NCI-H1417 (cell line): ENCODE data around the gene GFRA1.
A peak's percentile ranks its signal among the peaks of the same experiment; 100 is the strongest.
"Not testable (repeated sequence)": the region's sequence is repeated elsewhere in the genome, so short reads cannot be mapped to it uniquely, and the experiment has no call there.

Experiments used
- DNase-seq, 3 experiments: peaks; one replicate each; lab custom pipeline; 2025; lab: John Stamatoyannopoulos, UW

Gene GFRA1

DNA sequence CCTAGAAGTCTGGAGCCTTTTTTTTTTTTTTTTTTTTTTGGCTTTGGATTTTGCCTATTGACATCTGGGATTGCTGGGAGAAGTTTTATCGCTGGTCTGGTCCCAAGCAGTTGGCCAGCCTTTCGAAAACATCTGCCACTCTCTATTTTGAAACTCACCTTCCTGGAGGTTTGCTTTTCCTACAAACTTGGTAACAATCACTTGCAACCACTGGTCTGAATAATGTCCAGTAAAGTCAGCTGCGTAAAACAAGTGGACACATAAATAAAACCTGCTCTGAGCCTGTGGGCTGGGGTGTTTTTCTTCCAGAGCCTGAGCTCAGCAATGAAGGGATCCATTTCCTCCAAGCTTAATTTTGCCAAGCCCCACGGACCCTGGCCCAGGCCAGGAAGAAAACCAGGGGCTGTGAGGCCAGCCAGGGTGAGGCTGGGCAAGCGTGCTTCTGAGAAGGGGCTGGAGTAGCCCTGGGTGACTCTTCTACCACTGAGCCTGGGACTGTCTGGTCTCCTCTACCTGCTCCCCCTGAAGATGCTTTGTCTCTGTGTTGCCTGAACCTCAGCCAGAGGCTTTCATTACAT lies 202.2 kb downstream of the GFRA1 start:
- DNase-seq: no peak

DNA sequence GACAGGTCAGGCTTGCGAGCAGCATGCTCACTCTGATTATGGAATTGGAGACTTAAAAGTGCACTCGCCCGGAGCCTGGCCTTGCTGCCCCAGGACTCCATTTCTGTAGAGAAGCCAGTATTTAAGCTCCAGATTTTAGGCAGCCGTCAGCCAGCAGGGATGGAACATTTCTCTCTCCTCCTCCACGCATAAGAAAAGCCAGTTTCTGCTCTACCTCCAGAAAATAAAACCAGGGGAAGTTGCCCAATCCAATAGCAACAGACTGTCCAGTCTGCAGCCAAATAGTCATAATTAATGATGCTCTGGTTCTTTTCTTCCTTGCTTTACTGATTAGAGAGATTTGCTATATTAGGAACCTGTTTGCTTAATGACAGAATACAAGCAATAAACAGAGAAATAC lies 203.2 kb downstream of the GFRA1 start:
- no peak for DNase-seq

DNA sequence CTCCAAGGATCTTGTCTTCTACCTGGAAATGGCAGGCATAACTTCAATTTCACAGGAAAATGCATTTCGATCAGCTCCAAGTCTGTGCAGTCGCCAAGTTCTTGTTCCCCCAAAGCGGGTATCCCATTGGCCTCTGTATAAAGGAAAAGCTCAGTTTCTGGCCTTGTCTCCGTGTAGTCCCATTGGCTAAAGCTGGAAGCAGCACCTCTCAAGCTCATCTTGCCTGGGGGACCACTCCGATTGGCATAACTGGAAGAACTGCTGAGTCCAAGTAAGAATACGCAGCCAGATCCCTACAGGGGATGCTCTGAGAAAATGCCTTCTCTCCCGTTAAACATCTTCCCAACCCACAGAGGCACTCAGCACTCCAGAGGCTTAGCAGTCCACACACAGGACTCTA lies 205.2 kb downstream of the GFRA1 start:
- no peak for DNase-seq

DNA sequence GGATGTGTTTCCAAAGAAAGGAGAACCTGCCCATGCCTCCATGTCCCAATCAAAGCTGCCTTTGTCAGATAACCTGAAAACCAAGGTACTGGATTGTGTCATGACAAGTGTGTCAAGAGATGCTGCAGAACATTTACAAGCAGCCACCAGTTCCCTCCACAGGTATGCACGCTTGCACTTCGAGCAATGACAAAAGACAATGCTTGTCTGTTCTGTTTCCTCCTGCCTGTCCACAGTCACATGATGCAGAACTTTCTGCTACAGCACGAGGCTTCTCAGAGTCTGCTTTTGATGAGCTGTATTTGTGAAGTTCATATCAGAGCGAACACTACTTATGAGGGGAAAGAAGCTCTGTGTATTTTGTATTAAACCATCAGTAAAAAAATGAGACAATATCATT lies 209.9 kb downstream of the GFRA1 start:
- no peak for DNase-seq

DNA sequence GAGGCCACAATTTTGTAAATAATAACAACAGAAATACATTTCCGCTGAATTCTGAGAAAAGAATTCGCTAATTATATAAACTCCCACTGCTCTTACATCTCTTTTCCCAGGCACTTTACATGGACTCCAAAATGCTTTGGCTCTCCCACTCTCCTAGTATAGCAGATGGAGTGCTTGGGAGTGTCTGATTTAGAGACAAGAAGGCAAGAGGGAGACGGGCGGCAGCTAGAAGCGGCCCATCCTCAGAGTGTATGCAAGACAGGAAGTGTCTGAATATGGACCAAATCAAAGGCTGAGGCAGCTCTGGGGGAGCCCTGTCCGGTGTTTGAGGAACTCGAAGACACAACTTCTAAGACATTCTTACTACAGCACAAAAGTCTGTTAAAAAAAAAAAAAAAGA lies 212.1 kb downstream of the GFRA1 start:
- no peak for DNase-seq

DNA sequence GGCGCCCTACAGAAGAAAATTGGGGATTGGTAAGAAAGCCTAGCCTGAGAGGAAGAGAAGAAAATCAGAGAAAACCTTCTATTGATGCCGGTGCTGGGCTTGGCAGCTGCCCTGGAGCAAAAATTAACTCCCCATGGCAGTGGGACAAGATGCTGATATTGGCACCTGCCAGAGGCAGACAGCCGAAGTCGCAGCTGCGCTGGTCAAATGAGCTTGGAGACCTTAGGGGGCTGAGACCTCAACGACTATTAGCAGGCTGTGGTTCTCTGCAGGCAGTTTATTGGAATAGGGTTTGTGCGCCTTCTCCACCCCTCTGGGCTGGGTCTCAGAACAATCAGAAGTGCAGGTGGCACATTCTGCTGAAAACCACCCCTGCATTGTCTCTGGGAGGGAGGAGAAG lies 213.7 kb downstream of the GFRA1 start:
- DNase-seq: no peak

DNA sequence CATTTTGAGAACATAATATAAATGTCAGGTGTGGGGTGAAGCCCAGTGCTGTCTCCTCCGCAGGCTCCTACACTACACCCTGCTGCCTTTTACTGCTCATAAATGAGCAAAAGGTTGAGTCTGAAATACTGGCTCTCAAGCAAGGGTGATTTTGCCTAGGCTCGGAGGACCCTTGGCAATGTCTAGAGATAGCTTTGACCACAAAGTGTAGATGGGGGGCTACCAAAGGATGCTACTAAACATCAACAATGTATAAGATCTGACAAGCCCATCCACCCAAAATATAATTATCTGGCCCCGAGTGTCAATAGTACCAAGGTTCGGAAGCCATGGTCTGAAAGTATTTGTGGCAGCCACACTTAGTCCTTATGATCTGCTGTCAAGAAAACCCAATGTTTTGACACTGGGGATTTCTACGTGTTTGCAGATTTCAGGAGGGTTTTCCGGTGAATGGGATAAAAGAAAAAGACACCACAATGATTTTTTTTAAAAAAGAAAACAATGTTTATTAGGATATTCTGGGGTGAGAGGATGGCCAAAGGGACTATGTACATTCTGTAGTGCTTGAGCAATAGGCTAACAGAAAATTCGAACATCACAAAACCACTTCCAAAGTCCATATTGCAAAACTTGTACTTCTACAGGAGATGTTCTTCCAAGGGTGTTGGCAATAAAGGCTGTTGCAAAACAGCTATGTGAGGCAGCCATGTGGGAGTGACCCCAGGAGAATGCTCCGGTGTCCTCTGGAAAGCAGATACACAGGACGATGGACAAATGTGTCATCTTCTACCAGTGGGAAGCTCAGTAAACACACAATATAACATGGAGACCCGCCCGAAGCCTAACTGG lies 216.3 kb downstream of the GFRA1 start:
- DNase-seq: no peak

DNA sequence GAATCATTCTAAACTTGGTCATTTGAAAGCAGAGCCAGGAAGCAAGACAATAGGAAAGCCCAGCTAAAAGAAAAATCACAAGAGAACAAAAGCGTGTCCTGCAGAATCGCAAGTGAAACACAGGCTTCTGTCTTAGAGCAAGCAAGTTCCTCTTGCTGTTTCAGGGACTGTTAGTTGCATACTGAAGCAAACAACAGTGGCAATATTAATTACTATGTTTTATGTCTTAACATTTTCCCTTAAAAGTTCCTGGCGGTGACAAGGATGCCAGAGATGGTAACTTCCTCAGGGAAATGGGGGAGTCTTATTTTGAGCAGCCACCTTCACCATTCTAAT lies 217.1 kb downstream of the GFRA1 start:
- DNase-seq: no peak

DNA sequence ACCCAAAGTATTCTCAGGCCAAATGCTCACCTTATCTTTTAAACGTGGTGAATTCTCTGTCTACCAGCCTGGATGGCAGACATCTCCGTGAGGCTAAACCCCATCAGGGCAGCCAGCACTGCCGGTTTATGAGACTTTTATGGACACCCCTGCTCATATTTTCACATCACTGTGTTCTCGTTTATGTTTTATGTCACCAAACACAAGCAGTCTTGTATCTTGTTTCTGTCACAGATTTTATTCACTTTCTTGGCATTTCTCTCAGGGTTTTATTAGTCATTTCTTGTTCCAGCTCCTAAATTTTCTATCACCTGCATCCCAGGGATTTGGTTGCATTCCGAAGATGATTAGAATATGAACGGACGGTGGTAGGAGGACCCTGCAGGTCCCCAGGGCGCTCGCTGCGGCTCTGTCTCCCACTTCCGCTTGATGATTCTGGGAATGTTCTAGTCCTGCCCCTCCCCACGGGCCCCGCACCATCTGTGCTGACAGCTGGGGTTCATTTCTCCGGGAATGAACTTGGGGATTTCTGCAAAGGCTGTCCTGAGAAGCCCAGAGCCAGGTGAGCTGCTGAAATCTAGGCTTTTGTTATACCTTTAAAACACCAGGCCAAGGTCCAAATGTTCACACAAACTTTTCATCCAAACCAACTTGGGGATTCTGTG lies 217.6 kb downstream of the GFRA1 start:
- DNase-seq: no peak

DNA sequence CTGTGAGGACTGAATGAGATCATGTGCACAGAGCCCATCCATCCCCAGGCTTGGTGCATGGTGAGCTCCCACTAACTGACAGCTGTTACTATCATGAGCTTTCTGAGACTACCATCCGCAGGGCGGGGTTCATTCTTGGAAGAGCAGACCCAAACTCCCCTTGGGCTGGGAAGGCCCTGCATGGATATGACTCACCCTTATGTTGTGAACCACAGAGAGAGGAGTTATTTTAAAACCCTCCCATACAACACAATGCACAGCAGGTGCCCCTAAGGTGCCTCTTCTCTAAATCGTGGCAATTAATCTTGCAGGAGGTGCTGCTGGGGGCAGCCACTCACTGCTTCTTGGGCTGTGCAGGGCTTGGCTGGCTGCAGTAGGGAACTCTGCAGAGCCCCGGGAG lies 219.1 kb downstream of the GFRA1 start:
- DNase-seq: peak in 2 of 3 experiments; percentile 7 to 53

DNA sequence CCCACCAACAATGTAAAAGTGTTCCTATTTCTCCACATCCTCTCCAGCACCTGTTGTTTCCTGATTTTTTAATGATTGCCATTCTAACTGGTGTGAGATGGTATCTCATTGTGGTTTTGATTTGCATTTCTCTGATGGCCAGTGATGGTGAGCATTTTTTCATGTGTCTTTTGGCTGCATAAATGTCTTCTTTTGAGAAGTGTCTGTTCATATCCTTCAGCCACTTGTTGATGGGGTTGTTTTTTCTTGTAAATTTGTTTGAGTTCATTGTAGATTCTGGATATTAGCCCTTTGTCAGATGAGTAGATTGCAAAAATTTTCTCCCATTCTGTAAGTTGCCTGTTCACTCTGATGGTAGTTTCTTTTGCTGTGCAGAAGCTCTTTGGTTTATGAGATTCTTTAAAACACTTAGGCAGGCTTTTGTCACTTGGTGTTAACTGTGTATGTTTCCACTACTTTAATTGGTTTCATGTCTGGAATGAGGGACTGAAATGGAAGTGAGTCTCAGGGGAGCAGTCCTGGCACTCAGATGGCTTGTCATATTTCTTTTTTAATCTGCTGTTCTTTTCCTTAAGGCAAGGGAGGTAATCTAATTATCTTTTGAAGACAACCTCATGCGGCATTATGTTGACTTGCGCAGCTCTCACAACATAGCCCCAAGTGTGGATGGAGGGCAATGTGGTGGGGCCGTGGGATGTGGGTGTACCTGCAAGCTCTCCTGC lies 219.8 kb downstream of the GFRA1 start:
- DNase-seq: not testable (repeated sequence)

DNA sequence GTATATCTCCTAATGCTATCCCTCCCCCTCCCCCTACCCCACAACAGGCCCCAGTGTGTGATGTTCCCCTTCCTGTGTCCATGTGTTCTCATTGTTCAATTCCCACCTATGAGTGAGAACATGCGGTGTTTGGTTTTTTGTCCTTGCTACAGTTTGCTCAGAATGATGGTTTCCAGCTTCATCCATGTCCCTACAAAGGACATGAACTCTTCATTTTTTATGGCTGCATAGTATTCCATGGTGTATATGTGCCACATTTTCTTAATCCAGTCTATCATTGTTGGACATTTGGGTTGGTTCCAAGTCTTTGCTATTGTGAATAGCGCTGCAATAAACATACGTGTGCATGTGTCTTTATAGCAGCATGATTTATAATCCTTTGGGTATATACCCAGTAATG lies 220.5 kb downstream of the GFRA1 start:
- DNase-seq: not testable (repeated sequence)

DNA sequence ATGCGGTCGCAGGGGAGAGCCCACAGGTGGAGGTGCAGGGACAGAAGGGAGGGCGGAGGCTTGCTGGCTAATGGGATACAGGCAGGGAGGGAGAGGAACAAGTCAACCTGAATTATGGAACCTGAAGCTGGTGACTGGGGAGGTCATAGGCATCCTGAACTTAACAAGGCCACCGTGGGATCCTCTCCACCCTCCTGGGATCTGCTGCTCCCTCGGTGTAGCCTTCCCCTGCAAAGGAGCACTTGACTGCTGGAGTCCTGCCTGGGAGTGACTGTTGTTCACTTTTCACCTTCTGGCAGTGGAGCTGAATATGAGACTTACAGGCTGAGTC lies 223.1 kb downstream of the GFRA1 start:
- no peak for DNase-seq

DNA sequence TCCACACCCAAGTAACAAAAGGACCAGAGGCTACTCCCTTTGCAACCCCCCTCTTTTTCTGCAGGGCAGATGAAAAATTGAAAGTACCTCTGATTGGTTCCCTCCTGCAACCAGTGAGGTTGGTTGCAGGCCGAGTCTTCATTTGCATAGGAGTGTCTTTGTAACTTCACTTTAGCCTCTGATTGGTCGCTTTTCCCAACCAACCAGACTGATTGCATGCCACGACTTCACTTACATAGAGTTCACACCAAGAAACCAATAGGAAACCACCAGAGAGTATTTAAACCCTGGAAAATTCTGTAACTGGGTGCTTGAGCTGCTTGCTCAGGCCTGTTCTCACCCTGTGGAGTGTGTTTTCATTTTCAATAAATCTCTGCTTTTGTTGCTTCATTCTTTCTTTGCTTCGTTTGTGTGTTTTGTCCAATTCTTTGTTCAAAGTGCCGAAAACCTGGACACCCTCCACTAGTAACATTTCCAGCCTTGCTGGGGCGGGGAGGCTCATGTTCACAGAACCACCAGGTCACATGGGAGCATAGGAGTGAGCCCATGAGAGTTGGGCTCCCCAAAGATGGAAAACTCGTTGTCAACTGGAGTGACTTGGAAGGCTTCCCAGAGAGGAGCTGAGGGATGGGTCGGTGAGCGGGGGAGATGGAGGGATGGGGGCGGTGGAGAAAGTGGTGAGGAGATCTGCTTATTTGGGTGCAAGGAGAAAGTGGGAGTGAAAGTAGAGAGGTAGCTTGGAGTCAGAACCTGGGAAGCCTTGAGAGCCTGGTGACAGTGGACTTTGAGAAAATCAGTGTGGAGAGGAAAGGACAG lies 223.6 kb downstream of the GFRA1 start:
- no peak for DNase-seq

DNA sequence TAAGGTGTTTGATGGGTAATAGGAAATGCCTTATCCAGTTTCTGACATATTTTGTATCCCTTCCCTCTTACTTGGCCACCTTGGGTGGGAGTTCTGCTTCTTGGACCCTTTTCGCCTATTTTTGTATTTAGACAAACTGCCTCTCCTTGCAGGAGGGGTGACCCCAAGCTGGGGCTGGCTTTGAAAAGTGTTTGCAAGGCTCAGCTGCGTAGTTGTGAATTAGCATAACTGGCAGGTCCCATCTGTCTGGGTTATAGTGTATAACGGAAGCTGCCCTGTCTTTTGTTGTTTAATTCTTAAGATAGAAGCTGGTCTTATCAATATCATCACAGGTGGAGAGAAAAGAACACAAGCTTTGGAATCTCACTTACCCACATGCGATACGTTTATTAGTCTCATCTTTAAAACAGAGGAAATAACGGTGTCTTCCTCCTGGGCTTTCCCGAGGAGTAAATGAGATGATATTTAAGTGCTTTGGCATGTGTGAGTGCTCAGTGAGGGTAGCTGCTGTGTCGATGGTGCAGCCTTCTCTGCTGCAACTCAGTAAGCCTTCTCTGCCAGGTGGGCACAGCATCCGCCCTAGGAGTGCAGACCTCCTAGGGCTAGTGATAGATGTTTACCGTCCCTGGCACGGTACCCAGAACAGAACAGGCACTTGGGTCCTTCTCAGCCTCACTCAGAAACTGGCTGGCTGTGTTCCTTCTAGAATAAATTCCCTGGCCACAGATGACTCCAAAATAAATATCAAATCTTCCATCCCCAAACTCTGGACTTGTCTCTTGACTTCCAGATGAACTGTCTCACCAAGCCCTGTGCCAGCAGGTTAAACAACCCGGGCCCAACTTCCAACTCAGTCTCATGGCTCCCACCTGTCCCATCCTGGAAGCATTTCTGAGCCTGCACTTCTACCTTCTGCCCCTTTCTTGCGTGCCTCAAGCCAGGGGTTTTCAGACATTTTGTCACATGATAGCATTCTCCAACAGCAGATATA lies 227.3 kb downstream of the GFRA1 start:
- DNase-seq: no peak

DNA sequence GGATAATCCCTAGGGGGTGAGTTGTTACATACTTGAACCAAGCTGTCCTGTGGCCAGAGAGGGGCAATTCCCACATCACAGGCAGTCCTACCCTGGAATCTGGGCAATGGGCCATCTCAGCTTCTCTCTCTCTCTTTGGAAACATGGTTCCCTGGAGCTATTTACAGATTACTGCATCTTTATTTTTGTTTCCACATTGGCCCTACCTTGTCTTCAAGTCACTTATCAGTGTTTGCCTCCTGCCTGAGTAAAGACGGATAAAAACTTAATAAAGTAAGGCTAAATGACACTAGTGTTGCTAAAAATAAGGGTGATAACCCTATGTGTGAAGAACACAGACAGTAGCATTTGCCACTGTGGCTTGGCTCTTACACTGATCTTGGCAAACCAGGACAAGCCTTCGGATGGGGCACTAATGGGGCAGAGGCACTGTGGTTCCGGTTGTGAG lies 228.2 kb downstream of the GFRA1 start:
- DNase-seq: no peak

DNA sequence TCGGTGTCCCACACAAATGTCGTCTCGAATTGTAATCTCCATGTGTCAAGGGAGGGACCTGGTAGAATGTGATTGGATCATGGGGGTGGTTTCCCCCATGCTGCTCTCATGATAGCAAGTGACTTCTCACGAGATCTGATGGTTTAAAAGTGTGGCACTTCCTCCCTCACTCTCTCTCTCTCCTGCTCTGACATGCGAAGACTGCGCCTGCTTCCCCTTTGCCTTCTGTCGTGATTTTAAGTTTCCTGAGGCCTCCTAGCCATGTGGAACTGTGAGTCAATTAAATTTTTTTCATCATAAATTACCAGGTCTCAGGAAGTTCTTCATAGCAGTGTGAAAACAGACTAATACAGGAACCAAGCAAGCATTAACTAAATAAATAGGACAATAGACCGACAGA lies 229.1 kb downstream of the GFRA1 start:
- DNase-seq: no peak

DNA sequence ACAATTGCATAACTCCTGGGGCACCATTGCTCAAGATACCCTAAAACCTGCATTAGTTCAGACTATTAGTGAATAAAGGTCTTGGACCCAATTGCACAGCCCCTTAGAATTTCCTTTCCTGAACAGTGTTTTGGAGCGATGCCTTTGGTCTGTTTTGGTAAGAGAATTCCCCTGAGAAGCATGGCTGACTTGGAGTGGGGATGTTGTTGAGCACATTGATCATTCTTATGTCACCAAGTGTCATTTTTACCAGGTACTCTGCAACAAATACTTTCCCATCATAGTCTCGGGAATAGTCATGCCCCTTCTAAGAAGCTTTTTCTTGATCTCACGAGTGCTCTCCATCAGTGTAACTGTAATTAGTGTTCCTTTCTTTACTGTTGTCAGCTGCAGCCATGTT lies 229.7 kb downstream of the GFRA1 start:
- peak in 1 of 3 experiments; percentile 31 for DNase-seq

DNA sequence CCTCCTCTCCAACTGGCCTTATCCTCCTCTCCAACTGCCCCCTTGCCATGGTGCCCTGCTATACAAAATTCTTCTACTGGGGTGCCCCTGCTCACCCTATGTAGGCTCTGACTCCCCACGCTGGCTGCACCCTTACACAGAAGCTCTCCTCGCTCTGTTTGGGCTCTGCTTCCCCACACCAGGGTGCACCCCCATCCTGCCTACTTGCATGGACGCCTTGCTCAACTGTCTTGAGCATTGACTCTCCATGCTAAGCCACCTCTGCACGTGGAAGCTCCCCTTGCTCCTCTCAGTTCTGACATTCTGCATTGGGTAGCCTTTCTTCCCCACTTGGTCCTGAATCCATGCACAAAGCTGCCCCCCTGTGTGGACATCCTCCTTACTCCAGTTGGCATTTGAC lies 231.1 kb downstream of the GFRA1 start:
- DNase-seq: no peak

DNA sequence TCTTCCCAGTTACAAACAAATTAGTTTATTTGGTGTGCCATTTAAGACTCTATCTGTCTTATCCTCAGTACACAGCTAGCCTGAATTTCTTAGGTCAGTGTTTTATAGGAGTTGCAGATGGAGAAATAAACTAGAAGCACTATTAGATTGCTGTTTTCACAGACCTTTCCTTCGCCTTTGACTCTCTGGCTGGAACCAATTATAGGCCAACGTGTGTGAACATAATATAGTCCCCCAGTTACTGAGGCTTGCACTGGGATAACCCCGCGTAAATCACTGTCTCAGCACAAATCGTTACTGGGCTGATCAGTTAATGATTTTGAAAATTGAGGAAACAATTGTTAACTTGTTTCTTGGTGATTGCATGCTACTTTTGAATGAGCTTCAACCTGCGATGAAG lies 233.4 kb downstream of the GFRA1 start:
- DNase-seq: no peak

DNA sequence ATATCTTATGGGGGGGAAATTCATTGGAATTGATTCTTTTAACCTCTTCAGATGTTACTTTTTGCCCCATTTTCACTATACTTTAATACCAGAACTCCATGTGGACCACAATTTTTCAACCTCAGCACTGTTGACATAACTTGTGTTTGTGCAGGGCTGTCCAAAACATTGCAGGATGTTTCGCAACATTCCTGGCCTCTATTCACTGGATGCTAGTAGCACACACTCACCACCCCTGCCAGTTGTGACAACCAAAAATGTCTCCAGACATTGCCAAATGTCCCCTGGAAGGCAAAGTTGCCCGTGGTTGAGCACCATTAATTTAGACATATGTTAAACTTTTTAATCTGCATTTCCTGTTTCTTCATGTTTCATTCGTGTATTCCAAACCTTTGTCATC lies 234.7 kb downstream of the GFRA1 start:
- no peak for DNase-seq
